HG03575 (cell line): Measurements from ENCODE around the gene FAM185A.
"Not testable (repeated sequence)": the region's sequence is repeated elsewhere in the genome, so short reads cannot be mapped to it uniquely, and the experiment has no call there.

Experiments used
- ATAC-seq: cut with Tn5 transposase; IDR thresholded peaks from one replicate; pipeline ENCODE4 v1.9.1; 2021; ENCODE audit not compliant: unreplicated experiment, insufficient number of reproducible peaks, low FRiP score; ENCODE audit errors: extremely low read depth

Gene FAM185A

GRCh38 chr7:102821994-102822747 is 73.4 kb downstream of the FAM185A start:
- ATAC-seq, result no peak

GRCh38 chr7:102823390-102824119 is 74.8 kb downstream of the FAM185A start:
- no peak for ATAC-seq

GRCh38 chr7:102828286-102828685 is 79.5 kb downstream of the FAM185A start:
- ATAC-seq, result no peak

- no peak for ATAC-seq
These were observed 80.3 kb downstream of the FAM185A start for GRCh38 chr7:102829075-102829474.

GRCh38 chr7:102830197-102830596 is 81.4 kb downstream of the FAM185A start:
- no peak for ATAC-seq

- no peak for ATAC-seq
These were observed 83.9 kb downstream of the FAM185A start for GRCh38 chr7:102832674-102833073.

- no peak for ATAC-seq
These were observed 84.5 kb downstream of the FAM185A start for GRCh38 chr7:102833343-102833742.

- ATAC-seq, result no peak
These were observed 85.7 kb downstream of the FAM185A start for GRCh38 chr7:102834466-102834865.

GRCh38 chr7:102834999-102835398 is 86.2 kb downstream of the FAM185A start:
- ATAC-seq, result peak; percentile 94

GRCh38 chr7:102836191-102836919 is 87.6 kb downstream of the FAM185A start:
- ATAC-seq, result no peak

GRCh38 chr7:102836977-102837376 is 88.2 kb downstream of the FAM185A start:
- no peak for ATAC-seq

GRCh38 chr7:102837802-102838201 is 89.0 kb downstream of the FAM185A start:
- no peak for ATAC-seq

- not testable (repeated sequence) for ATAC-seq
These were observed 89.8 kb downstream of the FAM185A start for GRCh38 chr7:102838572-102839101.

- no peak for ATAC-seq
These were observed 91.6 kb downstream of the FAM185A start for GRCh38 chr7:102840404-102840803.

- ATAC-seq, result no peak
These were observed 92.5 kb downstream of the FAM185A start for GRCh38 chr7:102841290-102841689.

GRCh38 chr7:102842284-102842683 is 93.5 kb downstream of the FAM185A start:
- ATAC-seq, result no peak

GRCh38 chr7:102843850-102844249 is 95.1 kb downstream of the FAM185A start:
- peak; percentile 86 for ATAC-seq

GRCh38 chr7:102845346-102845745 is 96.5 kb downstream of the FAM185A start:
- ATAC-seq, result no peak

- no peak for ATAC-seq
These were observed 100.3 kb downstream of the FAM185A start for GRCh38 chr7:102849079-102849478.

GRCh38 chr7:102849538-102849937 is 100.7 kb downstream of the FAM185A start:
- ATAC-seq, result no peak
